ENCODE measurements around the gene NTRK3. TPM values are rescaled to one million over a fixed set of nuclear protein-coding genes. Genes with fewer than 3 reads are reported as not detected.

Gene NTRK3
- total RNA-seq, 1 donor from 2014 or later: 1.1 TPM

DNA sequence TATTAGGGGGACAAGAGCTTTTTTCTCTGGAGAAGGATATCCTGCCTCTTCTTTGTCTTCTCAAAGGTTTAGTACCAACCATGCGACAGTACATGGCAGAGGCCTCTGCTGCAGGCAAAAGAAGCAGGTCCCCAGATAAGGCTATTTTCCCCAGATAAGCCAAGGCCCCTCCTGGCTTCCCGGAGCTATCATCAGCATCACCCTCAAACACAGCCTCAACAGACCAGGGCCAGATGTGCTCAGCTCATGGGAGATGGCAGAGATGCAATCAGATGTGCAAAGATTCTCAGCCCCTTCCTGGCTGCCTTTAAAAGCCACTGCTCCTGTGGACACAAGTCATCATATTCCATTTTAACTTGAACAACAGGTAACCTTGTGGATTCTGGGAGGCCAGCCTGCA is 49.0 kb downstream of the NTRK3 start:
- H3K36me3 Mint-ChIP-seq (ENCODE audit: low read depth): no peaks in the 10 kb centered on the region
- H3K9me3 Mint-ChIP-seq: no peaks in the 10 kb centered on the region
- H3K4me3 Mint-ChIP-seq: no peak overlapping the region
- no peak for DNase-seq (ENCODE audit: low read depth, low spot score)
- TF ChIP-seq, protein P1, sequence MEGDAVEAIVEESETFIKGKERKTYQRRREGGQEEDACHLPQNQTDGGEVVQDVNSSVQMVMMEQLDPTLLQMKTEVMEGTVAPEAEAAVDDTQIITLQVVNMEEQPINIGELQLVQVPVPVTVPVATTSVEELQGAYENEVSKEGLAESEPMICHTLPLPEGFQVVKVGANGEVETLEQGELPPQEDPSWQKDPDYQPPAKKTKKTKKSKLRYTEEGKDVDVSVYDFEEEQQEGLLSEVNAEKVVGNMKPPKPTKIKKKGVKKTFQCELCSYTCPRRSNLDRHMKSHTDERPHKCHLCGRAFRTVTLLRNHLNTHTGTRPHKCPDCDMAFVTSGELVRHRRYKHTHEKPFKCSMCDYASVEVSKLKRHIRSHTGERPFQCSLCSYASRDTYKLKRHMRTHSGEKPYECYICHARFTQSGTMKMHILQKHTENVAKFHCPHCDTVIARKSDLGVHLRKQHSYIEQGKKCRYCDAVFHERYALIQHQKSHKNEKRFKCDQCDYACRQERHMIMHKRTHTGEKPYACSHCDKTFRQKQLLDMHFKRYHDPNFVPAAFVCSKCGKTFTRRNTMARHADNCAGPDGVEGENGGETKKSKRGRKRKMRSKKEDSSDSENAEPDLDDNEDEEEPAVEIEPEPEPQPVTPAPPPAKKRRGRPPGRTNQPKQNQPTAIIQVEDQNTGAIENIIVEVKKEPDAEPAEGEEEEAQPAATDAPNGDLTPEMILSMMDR (conservative IDR thresholded peaks at IDR 0.05): no peak
- no peak overlapping the region for H3K27ac Mint-ChIP-seq (ENCODE audit: unreplicated experiment)
- H3K27me3 Mint-ChIP-seq (ENCODE audit: low read depth): peaks cover 24% of the 10 kb centered on the region
- H3K4me1 Mint-ChIP-seq: no peaks in the 10 kb centered on the region

DNA sequence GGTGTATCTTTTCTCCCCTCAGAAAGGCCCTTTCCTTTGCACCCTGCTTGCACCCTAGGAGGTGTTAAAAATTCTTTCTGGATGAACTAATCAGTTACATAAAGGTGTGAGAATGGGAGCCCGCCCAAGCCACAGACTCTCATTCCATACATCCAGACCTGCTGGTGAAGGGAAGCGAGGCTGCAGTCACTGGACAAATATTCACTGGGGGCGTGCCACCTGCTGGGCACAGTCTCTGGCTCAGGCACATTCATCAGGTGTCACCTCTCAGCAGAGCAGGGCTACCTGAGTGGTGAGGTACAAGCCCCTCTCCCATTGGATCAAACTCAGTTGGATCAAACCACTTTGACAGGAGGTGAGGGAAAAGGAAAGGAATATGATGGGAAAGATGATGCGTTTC is 52.0 kb downstream of the NTRK3 start:
- DNase-seq (ENCODE audit: low read depth, low spot score): no peak
- TF ChIP-seq, protein P1 (conservative IDR thresholded peaks at IDR 0.05): no peak
- Mint-ChIP-seq H3K4me1 (no peaks in the 10 kb centered on the region), H3K27ac (ENCODE audit: unreplicated experiment) (no peak overlapping the region), H3K27me3 (ENCODE audit: low read depth) (peaks cover 36% of the 10 kb centered on the region), H3K9me3 (no peaks in the 10 kb centered on the region), H3K36me3 (ENCODE audit: low read depth) (no peaks in the 10 kb centered on the region), H3K4me3 (no peak overlapping the region)

DNA sequence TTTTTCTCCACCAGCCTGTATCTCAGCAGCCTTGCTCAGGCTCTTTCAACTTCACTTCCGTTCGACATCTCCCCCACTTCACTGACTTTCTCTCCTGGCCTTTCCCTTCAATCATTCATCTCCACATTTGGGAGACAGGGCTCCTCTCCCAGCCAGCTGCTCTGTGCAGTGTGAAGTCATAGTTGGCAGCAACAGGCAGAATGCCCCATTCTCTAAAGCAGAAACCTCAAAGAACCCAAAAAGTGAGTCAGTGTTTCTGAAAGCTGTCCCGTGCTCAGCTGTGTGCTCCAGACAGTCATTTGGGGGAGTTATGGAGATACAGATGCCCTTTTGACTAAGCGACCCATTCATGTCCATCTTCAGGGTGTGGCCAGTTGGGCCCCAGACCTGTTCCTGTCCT is 54.3 kb downstream of the NTRK3 start:
- Mint-ChIP-seq H3K9me3 (peaks cover under 1% of the 10 kb centered on the region), H3K27ac (ENCODE audit: unreplicated experiment) (no peak overlapping the region), H3K4me3 (no peak overlapping the region), H3K36me3 (ENCODE audit: low read depth) (no peaks in the 10 kb centered on the region), H3K4me1 (no peaks in the 10 kb centered on the region), H3K27me3 (ENCODE audit: low read depth) (peaks cover 44% of the 10 kb centered on the region)
- DNase-seq (ENCODE audit: low read depth, low spot score): no peak
- TF ChIP-seq, protein P1 (conservative IDR thresholded peaks at IDR 0.05): no peak

DNA sequence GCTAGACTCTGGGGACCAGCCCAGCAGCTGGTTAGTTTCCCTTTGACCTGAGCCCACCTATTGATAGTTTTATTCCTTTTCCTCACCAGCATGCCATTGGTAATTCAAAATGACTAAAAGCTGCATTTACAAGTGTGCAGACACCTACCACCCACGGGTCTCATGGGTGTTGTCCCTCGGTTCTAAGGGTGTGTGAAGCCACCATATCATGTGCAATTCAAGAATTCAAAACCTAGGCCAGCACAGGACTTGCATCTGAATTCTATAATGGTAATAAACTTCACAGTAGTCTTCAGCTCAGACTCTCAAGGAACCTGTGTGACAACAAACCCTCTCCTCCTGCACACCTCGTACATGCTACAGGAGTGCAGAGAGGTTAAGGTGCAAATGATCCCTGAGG is 55.3 kb downstream of the NTRK3 start:
- Mint-ChIP-seq H3K27ac (ENCODE audit: unreplicated experiment) (no peak overlapping the region), H3K36me3 (ENCODE audit: low read depth) (no peaks in the 10 kb centered on the region), H3K27me3 (ENCODE audit: low read depth) (peaks cover 48% of the 10 kb centered on the region), H3K4me3 (no peak overlapping the region), H3K4me1 (no peaks in the 10 kb centered on the region), H3K9me3 (peaks cover 5% of the 10 kb centered on the region)
- TF ChIP-seq, protein P1 (conservative IDR thresholded peaks at IDR 0.05): no peak
- no peak for DNase-seq (ENCODE audit: low read depth, low spot score)

DNA sequence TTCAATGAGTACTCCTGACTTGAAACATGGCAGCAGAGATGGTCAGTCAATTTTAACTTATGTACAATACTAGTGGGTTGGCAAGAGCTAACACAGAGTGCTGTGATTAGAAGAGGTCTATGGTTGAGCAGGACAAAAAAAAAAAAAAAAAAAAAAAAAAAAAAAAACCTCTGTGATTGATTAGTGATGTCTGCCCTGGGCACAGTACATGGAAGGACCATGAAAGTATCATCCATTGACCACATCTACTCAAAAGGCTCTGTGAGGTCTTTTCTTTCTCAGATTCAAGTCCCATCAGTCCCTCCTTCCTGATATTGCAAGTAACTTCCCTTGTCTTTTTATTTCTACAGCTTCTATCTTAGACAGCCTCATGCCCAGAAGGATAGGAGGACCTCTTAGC is 59.6 kb downstream of the NTRK3 start:
- no peaks in the 10 kb centered on the region for H3K4me1 Mint-ChIP-seq
- DNase-seq (ENCODE audit: low read depth, low spot score): no peak
- H3K27me3 Mint-ChIP-seq (ENCODE audit: low read depth): peaks cover 48% of the 10 kb centered on the region
- H3K4me3 Mint-ChIP-seq: no peak overlapping the region
- H3K27ac Mint-ChIP-seq (ENCODE audit: unreplicated experiment): no peak overlapping the region
- H3K9me3 Mint-ChIP-seq: peaks cover 5% of the 10 kb centered on the region
- H3K36me3 Mint-ChIP-seq (ENCODE audit: low read depth): no peaks in the 10 kb centered on the region
- TF ChIP-seq, protein P1 (conservative IDR thresholded peaks at IDR 0.05): no peak

DNA sequence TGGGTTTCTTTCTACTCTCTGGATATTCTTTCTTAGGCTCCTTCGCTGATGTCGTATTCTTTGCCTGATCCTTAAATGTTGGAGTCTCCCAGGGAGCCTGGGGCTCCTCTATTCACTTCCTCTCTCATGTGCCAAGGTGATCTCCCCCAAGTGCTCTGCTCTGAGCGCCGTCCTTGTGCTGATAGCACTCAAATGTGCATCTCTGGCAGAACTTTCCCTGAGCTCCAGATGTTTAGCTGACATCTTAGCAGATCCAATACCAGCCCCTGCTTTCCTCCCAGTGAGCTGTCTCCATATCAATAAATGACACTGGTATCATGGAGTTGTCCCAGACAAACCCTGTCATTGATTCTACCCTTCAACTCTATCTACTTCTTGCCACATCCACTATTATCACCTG is 62.4 kb downstream of the NTRK3 start:
- H3K9me3 Mint-ChIP-seq: peaks cover 5% of the 10 kb centered on the region
- H3K4me1 Mint-ChIP-seq: no peaks in the 10 kb centered on the region
- H3K27ac Mint-ChIP-seq (ENCODE audit: unreplicated experiment): no peak overlapping the region
- H3K36me3 Mint-ChIP-seq (ENCODE audit: low read depth): no peaks in the 10 kb centered on the region
- DNase-seq (ENCODE audit: low read depth, low spot score): no peak
- H3K4me3 Mint-ChIP-seq: no peak overlapping the region
- TF ChIP-seq, protein P1 (conservative IDR thresholded peaks at IDR 0.05): no peak
- peaks cover 37% of the 10 kb centered on the region for H3K27me3 Mint-ChIP-seq (ENCODE audit: low read depth)
